OCI-M2 (cell line): ENCODE results near the gene EVA1B.

ENCODE experiments used
- DNase-seq: peaks from one replicate; lab custom pipeline; 2025; ENCODE audit not compliant: unreplicated experiment; lab: John Stamatoyannopoulos, UW

The EVA1B gene

DNA sequence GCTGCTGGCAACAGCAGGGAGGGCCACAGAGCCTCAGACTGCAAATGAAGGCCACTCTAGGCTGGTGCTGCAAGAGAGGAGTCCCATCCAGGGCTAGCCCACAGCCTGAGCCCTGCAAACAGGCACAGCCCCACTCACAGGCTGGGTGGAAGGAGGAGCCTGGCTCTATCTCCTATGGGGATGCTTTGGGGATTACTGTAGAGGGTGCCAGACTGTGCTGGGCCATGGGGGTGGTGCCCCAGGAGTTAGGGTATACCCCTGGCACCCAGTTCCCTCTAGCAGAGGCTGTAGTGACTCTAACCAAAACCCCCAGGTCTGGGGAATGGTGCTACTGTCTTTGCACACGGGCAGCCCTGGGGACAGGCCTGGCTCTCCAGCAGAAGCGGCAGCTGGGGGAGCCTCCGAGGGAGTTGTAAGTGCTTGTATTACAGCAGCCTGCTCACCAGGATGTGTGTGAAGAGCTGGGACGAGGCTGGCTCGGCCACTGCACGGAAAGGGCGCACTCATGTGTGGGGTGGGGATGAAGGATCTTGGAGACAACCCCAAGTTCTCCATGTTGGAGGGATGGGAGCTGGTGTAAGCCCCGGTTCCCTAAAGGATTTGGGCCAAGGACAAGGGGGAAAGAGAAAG, 23.4 kb upstream of the EVA1B start:
- DNase-seq = no peak

DNA sequence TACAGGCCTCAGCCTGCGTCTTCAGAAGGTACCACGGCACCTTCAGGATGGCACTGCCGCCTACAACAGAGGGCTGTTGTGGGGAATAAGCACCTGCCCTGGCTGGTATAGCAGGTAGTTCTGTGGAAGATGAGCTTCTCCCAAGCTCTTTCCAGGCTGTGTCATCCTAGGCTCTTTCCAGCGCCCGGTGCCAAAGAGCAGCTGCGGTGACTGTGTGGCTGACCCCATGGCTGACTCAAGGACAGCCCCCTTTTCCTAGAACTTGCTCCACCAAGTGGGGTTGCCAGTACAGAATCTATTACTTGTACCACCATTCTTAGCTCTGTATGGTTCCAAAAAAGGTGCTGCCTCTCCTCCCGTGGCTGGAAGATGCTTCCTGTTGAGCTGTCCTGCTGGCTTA, 21.9 kb upstream of the EVA1B start:
- DNase-seq = no peak

DNA sequence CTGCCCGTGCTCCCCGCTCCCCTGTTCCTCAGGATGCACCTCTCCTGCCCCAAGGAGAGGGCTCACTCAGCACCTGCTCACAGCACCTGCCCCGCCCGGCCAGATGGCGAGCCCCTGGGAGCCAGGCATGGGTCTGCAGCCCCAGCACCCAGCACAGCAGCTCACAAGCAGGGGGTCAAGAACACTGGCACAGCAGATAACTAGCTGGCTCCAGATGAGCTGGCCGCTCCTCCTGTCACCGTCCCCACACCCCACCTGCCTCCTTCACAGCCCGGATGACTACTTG, 20.9 kb upstream of the EVA1B start:
- no peak for DNase-seq

DNA sequence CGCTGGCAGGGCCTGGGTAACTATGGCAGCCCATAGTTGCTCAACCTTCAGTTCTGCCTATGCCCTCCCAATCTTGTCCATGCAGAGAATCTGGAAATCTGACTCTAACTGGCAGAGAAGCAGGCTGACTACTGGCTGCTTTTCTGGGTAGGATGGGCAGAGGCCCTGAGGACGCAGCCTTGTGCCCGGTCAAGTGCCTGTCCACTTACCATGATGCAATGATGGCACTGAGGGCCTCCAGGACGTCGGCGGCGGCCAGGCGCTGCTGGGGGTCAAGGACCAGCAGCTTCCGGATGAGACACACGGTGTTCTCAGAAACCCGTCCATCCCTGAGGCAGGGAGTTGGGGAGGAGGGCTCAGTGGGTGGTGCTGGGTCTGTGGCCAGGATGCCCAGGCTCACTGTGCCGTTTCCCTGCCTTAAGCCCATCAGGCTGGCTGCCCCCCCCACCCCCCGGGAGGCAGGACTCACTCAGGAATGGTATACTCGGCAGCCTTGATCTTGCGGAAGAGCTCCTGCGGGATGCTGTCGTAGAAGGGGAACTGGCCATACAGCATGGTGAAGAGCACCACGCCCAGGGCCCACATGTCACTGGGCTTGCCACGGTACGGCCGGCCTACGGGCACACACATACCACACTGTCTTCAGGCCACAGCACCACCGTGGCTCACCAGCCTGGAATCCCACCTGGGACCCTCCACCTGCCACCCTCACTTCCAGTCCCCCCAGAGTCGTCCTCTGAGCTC, 20.4 kb upstream of the EVA1B start:
- no peak for DNase-seq

DNA sequence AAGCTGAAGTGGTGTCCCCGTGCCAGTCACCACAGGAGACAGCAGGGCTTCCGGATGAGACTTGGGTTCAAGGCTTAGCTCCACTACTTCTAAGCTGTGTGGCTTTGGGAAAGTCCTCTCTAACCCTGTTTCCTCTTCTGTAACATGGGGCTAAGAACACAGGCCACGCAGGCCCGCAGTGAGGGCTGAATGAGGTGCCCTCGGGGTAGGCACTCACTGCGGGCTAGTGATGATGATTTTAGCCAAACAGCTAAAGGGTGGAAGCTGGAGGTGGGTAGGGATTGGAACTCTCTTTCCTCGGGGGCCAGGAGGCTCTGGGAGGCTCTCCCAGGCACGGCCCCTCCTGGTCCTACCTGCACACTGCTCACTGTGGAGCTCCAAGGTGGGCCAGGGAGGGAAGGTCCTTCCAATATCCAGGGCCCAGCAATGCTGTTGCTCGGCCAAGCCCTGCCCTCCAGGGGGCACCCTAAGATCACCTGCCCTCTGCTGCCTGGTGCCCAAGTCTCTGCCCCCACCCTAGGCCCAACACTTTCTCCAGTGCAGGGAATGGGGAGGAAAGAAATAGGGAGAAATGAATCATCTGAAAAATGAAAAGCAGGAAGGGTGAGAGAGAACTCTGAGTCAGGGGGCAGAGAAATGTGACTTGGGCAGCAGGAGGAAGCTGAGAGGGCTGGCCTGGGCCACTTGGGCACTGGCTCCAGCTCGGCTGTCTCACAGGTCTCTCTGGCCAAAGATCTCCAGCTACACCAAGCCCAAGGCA, 19.2 kb upstream of the EVA1B start:
- no peak for DNase-seq

- DNase-seq = no peak
Observed at GRCh38 chr1:36341626-36342320, 18.3 kb upstream of the EVA1B start.

- no peak for DNase-seq
Observed at GRCh38 chr1:36339615-36340014, 16.2 kb upstream of the EVA1B start.

GRCh38 chr1:36339215-36339614, 15.8 kb upstream of the EVA1B start:
- no peak for DNase-seq

DNA sequence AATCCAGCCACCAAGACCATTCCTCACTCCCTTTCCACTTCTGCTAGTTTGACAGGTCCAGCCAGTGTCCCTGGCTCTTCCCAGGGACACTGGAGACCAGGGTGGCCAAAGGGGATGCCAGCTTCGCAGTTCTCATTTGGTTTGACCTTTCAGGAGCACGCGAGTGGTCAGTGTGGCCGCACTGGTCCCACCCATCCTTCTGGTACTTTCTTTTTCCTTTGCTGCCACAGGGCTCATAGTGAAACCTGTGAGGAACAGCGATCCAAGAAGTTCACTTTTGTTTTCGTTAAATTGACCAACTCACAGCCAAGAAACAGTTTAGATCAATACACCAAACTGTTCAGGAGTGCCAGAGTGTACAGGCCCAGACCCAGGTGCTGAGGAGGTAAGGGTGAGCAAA, 14.4 kb upstream of the EVA1B start:
- no peak for DNase-seq

DNA sequence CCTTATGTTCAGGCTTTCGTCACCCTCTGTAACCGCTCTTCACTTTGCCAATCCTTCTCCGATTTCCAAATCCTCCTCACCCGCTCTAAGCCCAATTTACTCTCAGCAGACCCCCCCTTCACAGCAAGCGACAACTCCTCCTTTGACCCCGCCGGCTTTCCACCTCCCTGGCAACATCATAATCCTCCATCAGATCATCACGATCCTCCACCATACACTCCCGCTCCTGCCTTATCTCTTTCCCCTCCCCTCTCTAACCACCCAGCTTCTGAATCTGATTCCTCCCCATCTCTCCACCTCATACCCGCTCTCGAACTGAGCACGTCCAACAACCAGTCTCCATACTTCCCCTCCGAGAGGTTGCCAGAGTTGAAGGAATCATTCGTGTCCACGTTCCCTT, 7.5 kb upstream of the EVA1B start:
- DNase-seq = no peak

- DNase-seq = no peak
Observed at GRCh38 chr1:36329817-36330216, 6.4 kb upstream of the EVA1B start.

DNA sequence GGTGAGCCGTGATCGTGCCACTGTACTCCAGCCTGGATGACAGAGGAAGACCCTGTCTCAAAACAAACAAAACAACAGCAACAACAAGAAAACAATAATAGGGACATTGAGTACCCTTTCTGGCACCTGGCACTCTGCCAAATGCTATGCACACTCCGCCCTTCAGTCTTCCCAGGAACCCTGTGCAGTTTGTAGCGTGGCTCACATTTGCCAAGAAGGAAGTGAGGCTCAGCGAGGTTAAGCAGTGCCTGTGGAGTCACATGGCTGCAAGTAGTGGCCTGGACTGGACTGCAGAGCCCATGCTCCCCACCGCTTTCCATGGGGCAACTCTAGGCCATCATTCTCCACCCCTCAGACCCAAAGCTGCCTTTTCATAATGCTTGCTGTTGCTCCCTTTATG, 5.3 kb upstream of the EVA1B start:
- DNase-seq = no peak

DNA sequence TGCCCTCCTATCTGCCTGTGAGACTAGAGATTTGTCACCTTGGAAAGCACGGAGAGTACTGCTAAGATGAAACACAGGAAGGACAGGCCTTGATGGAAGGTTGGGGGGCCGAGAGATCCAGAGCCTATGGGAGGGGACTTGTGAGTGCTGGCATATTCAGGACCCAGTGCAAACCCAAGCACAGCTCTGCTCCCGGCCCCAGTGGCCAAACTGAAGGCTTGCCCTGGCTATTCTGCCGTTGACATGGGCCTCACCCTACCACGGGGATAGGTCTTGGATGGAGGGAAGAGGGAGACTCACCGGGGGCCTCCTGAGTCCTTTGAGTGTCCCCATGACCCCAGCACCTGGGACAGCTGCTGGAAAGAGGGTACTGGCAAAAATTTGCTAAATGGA, 4.6 kb upstream of the EVA1B start:
- no peak for DNase-seq

DNA sequence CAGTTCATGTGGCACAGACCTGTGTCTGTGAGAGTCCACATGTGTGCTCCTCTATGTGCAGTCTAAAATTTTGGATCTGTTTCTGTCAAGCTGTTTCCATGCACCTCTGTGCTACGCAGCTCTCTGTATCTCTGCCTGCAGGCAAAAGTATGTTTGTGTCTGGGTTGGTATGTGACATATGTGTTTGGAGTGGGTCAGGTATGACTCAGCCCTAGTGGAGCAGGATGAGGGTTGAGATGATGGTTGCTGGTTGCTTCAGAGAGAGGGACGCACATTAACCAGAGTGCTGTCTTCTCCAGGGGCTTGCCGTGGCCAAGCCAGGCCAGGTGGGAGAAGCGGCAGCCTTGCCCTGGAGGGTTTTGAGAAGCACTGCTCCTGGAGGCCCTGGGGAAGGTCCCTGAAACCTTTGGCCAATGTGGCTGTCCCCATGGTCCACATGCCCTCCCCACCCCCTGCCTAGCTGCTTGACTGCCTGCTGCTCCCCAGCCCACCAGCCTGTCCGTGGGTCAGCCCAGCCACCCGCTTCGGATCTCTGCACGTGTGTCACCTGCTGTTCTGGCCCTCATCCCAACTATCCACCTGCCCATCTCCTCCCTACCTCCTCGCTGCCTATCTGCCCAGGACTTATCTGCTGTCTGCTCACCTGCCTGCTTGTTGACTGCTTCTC, 4.1 kb upstream of the EVA1B start:
- no peak for DNase-seq

GRCh38 chr1:36326499-36326898, 3.1 kb upstream of the EVA1B start:
- DNase-seq = no peak

DNA sequence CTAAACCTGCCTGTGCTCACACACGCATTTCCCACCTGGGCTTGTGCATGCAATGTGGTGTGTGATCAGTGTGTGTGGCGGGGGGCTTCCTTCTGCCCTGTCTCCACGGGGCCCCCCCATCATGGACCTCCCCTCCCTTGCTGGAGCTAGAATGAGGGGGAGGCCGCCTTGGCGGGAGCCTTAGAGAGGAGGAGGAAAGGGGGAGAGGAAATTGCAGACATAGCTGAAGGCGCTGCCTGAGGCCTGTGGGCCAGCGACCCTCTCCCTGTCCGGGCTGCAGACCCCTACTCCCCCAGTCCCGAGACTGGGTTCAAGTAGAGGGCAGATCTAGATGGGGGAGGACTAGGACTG, 883 bp upstream of the EVA1B start:
- DNase-seq = no peak

DNA sequence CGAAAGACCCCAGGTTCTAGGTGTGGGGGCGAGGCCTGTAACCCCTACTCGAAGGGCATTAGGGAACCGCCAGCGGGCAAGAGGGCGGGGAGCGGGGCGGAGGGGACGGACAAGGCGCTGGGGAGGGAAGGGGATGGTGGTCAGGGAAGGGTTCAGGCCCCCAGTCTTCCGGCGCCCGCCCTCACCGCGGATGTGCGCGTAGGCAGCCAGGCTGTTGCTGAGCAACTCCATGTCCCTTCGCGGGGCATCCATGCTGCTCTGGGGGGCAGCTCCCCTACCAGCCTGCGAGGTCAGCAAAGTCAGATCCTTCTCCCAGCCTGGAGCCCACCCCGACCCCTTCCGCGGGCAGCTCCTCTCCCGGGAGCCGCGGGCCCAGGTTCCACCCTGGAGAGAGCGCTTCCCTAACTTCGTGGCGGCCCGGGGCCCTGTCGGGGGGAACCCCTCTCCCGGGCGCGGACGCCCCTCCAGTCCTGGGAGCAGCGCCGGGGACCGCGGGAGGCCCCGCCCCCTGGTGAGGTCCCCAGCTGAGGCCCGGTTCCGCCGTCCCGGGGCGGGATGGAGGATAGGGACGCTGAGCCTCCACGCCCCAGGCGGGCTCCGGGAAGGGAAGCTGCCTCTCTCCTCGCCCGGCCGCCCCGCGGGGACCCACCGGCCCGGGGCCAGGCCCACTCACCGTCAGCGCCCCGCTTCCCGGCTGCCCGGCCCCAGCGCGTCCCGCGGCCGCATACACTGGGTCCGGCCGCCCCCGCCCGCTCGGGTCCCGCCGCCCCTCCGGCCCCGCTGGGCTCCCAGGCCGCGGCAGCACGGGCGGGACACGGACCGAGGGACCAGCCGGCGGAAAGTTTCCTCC, 434 bp downstream of the EVA1B start:
- no peak for DNase-seq

DNA sequence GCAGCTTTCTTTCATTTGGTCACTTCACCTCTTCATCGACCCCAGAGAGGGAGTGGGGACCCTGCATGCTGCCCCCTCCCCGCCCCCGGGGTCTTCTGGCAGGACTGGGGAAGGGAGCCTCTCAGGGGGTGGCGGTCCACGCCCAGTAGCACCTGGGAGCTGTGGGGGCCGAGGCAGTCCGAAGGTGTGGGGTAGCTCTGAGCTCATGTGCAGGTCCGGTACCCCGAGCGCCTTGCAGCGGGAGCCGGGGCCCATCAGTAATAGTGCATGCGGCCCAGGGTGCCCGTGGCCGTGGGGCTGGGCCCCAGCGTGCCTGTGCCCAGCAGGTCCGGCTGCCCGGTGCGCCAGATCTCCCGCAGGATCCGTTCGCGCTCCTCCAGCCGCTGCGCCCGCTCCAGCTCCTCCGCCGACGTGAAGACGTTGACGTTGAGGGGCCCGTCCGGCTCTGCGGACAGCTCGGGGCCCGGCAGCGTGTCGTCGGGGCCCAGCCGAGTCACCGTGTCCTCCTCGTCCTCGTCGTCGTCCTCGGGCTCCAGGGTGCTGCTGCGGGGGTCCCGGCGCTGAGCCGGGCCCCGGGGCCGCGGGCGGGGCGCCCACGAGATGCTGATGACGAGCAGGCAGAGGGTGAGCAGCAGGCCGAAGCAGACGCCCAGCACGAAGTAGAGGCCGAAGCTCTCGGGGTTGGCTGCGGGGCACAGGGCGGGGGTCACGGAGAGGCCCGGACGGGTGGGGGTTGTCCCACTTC, 1.2 kb downstream of the EVA1B start:
- DNase-seq = no peak

GRCh38 chr1:36321119-36321951, 2.1 kb downstream of the EVA1B start:
- no peak for DNase-seq
